ENCODE measurements around the gene HNRNPH2. TPM values are rescaled to one million over a fixed set of nuclear protein-coding genes. Genes with fewer than 3 reads are reported as not detected.

HNRNPH2 gene
- total and polyA plus RNA-seq, 2 experiments from 2014 or later = 59.2 to 80.1 TPM

DNA sequence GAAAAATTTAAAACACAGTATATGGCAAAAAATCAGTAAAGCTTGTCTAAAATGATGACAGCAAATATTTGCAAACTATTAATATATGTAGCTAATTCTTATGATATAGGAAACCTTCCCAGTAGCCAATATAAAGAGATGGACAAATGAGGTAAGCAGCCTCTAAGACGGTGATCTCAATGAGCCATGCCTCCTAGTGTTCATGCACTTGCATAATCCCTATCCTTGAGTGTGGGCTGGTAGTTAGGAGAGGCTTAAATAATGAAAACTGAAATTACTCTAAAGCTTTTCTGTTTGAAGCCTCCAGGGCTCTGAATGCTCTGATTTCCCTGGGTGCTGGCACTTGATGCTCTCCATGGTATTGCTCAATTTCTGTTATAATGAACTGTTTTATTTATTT is 52.6 kb downstream of the HNRNPH2 start:
- Histone ChIP-seq H3K36me3 (ENCODE audit: insufficient read depth) (no peaks in the 10 kb centered on the region), H3K9me2 (ENCODE audit: insufficient read depth) (no peaks in the 10 kb centered on the region), H3K4me3 (no peak overlapping the region), H3F3A (replicated peaks; ENCODE audit: low read depth) (no peaks in the 10 kb centered on the region), H3K27me3 (ENCODE audit: insufficient read depth) (no peaks in the 10 kb centered on the region), H3K79me2 (replicated peaks; ENCODE audit: insufficient read depth) (no peaks in the 10 kb centered on the region), H3K4me2 (no peak overlapping the region), H4K20me1 (replicated peaks; ENCODE audit: insufficient read depth) (no peaks in the 10 kb centered on the region), H3K27ac (ENCODE audit: low read depth) (no peak overlapping the region), H3K4me1 (ENCODE audit: insufficient read depth) (no peaks in the 10 kb centered on the region), H2AFZ (no peak overlapping the region)
- TF ChIP-seq CTCF (conservative IDR thresholded peaks at IDR 0.05; ENCODE audit: low read depth in 2 of 2) (no peak), CREB1 (CRISPR knock-in tag; IDR thresholded peaks at IDR 0.05; ENCODE audit: low read depth) (no peak), EZH2 (IDR thresholded peaks at IDR 0.05; ENCODE audit: low read depth, unreplicated experiment) (no peak), STAT1 (IDR thresholded peaks at IDR 0.05; ENCODE audit: unreplicated experiment) (no peak)
- TF ChIP-seq, protein P1, sequence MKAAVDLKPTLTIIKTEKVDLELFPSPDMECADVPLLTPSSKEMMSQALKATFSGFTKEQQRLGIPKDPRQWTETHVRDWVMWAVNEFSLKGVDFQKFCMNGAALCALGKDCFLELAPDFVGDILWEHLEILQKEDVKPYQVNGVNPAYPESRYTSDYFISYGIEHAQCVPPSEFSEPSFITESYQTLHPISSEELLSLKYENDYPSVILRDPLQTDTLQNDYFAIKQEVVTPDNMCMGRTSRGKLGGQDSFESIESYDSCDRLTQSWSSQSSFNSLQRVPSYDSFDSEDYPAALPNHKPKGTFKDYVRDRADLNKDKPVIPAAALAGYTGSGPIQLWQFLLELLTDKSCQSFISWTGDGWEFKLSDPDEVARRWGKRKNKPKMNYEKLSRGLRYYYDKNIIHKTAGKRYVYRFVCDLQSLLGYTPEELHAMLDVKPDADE (IDR thresholded peaks at IDR 0.05) = no peak
- Mint-ChIP-seq H3K9me3 (no peaks in the 10 kb centered on the region), H3K4me3 (no peak overlapping the region), H3K27ac (no peak overlapping the region), H3K36me3 (ENCODE audit: low read depth) (peaks cover 5% of the 10 kb centered on the region; the same call in 2 of the 3 replicates), H3K27me3 (ENCODE audit: insufficient read depth, low read depth, poor library complexity) (no peaks in the 10 kb centered on the region), H3K4me1 (no peaks in the 10 kb centered on the region)
- DNase-seq (ENCODE audit: low spot score) (no peak), ATAC-seq (no peak)

GRCh38 chrX:101462892-101463291 is 54.9 kb downstream of the HNRNPH2 start:
- Mint-ChIP-seq H3K27ac (no peak overlapping the region), H3K36me3 (ENCODE audit: low read depth) (peaks cover 5% of the 10 kb centered on the region; the same call in 2 of the 3 replicates), H3K4me1 (no peaks in the 10 kb centered on the region), H3K4me3 (no peak overlapping the region), H3K27me3 (ENCODE audit: insufficient read depth, low read depth, poor library complexity) (no peaks in the 10 kb centered on the region), H3K9me3 (no peaks in the 10 kb centered on the region)
- no peaks in the 10 kb centered on the region for H3K27me3 ChIP-seq (ENCODE audit: insufficient read depth)
- TF ChIP-seq CTCF (conservative IDR thresholded peaks at IDR 0.05; ENCODE audit: low read depth in 2 of 2) = peak; percentile 34 to 56
- TF ChIP-seq JUNB (IDR thresholded peaks at IDR 0.05; ENCODE audit: unreplicated experiment) = no peak
- no peak for TF ChIP-seq NANOG (IDR thresholded peaks at IDR 0.05; ENCODE audit: borderline replicate concordance)
- TF ChIP-seq EZH2 (IDR thresholded peaks at IDR 0.05; ENCODE audit: low read depth, unreplicated experiment) = no peak
- TF ChIP-seq CREB1 (CRISPR knock-in tag; IDR thresholded peaks at IDR 0.05; ENCODE audit: low read depth) = no peak
- no peak for TF ChIP-seq ZNF114 (CRISPR knock-in tag; IDR thresholded peaks at IDR 0.05)
- H3K4me2 ChIP-seq = no peak overlapping the region
- no peak overlapping the region for H2AFZ ChIP-seq
- no peaks in the 10 kb centered on the region for H3K79me2 ChIP-seq (replicated peaks; ENCODE audit: insufficient read depth)
- no peaks in the 10 kb centered on the region for H3K36me3 ChIP-seq (ENCODE audit: insufficient read depth)
- DNase-seq (ENCODE audit: low spot score) (peak; percentile 52), ATAC-seq (peak; percentile 54)
- no peaks in the 10 kb centered on the region for H3F3A ChIP-seq (replicated peaks; ENCODE audit: low read depth)
- H3K4me1 ChIP-seq (ENCODE audit: insufficient read depth) = no peaks in the 10 kb centered on the region
- no peaks in the 10 kb centered on the region for H4K20me1 ChIP-seq (replicated peaks; ENCODE audit: insufficient read depth)
- H3K4me3 ChIP-seq = no peak overlapping the region
- H3K27ac ChIP-seq (ENCODE audit: low read depth) = no peak overlapping the region
- H3K9me2 ChIP-seq (ENCODE audit: insufficient read depth) = no peaks in the 10 kb centered on the region

Other genes with a start within 250 kb of the HNRNPH2 start
- 0.24 and 0.39 TPM in 2 replicates for gene DRP2, start 188.4 kb upstream of the HNRNPH2 start, total RNA-seq (2014; rRNA removed; shearing (Covaris generic))
- 0.09 TPM in 1 of 2 replicates, not detected in the other for gene DRP2, start 188.4 kb upstream of the HNRNPH2 start, polyA plus RNA-seq (2016; fragmentation: Nextera tagmentation; extraction: Ambion mirVana)
- 0.58 TPM in 1 of 2 replicates, not detected in the other for gene TAF7L, start 116.9 kb upstream of the HNRNPH2 start, total RNA-seq (2014; rRNA removed; shearing (Covaris generic))
- 0.37 and 0.66 TPM in 2 replicates for gene TAF7L, start 116.9 kb upstream of the HNRNPH2 start, polyA plus RNA-seq (2016; fragmentation: Nextera tagmentation; extraction: Ambion mirVana)
- gene TIMM8A, start 59.5 kb upstream of the HNRNPH2 start, total RNA-seq (2014; rRNA removed; shearing (Covaris generic)) = 19.3 and 23.5 TPM in 2 replicates
- gene TIMM8A, start 59.5 kb upstream of the HNRNPH2 start, polyA plus RNA-seq (2016; fragmentation: Nextera tagmentation; extraction: Ambion mirVana) = 38.3 and 41.7 TPM in 2 replicates
- gene BTK, start 22.0 kb upstream of the HNRNPH2 start, total RNA-seq (2014; rRNA removed; shearing (Covaris generic)) = 0.16 and 0.31 TPM in 2 replicates
- gene BTK, start 22.0 kb upstream of the HNRNPH2 start, polyA plus RNA-seq (2016; fragmentation: Nextera tagmentation; extraction: Ambion mirVana) = 0.19 and 0.68 TPM in 2 replicates
- 901 and 2,255 TPM in 2 replicates for gene RPL36A, start 17.2 kb upstream of the HNRNPH2 start, total RNA-seq (2014; rRNA removed; shearing (Covaris generic))
- 1,348 and 1,607 TPM in 2 replicates for gene RPL36A, start 17.2 kb upstream of the HNRNPH2 start, polyA plus RNA-seq (2016; fragmentation: Nextera tagmentation; extraction: Ambion mirVana)
- 44.4 and 48.5 TPM in 2 replicates for gene GLA, start 297 bp upstream of the HNRNPH2 start, total RNA-seq (2014; rRNA removed; shearing (Covaris generic))
- gene GLA, start 297 bp upstream of the HNRNPH2 start, polyA plus RNA-seq (2016; fragmentation: Nextera tagmentation; extraction: Ambion mirVana) = 34.7 and 37.2 TPM in 2 replicates
- gene ARMCX4, start 77.2 kb downstream of the HNRNPH2 start, total RNA-seq (2014; rRNA removed; shearing (Covaris generic)) = 12.9 and 13.3 TPM in 2 replicates
- gene ARMCX4, start 77.2 kb downstream of the HNRNPH2 start, polyA plus RNA-seq (2016; fragmentation: Nextera tagmentation; extraction: Ambion mirVana) = 9.3 and 11.9 TPM in 2 replicates
- gene ARMCX1, start 142.3 kb downstream of the HNRNPH2 start, total RNA-seq (2014; rRNA removed; shearing (Covaris generic)) = 22.9 and 26.9 TPM in 2 replicates
- gene ARMCX1, start 142.3 kb downstream of the HNRNPH2 start, polyA plus RNA-seq (2016; fragmentation: Nextera tagmentation; extraction: Ambion mirVana) = 27.9 and 28.0 TPM in 2 replicates
- gene ARMCX6, start 209.8 kb downstream of the HNRNPH2 start, total RNA-seq (2014; rRNA removed; shearing (Covaris generic)) = 21.2 and 23.8 TPM in 2 replicates
- 16.0 and 27.0 TPM in 2 replicates for gene ARMCX6, start 209.8 kb downstream of the HNRNPH2 start, polyA plus RNA-seq (2016; fragmentation: Nextera tagmentation; extraction: Ambion mirVana)
- gene ARMCX3, start 214.9 kb downstream of the HNRNPH2 start, total RNA-seq (2014; rRNA removed; shearing (Covaris generic)) = 16.5 and 17.9 TPM in 2 replicates
- 11.8 and 14.4 TPM in 2 replicates for gene ARMCX3, start 214.9 kb downstream of the HNRNPH2 start, polyA plus RNA-seq (2016; fragmentation: Nextera tagmentation; extraction: Ambion mirVana)